K562 (cell line): ENCODE measurements around the gene UGP2. TPM values are rescaled to one million over a fixed set of nuclear protein-coding genes. Genes with fewer than 3 reads are reported as not detected.

Source experiments
- CBX8 ChIP-seq: fragments of 200-600 bp; sonication (generic); IDR thresholded peaks from 2 replicates; pipeline ENCODE4 v1.6.1; 2012; ENCODE audit warnings: borderline replicate concordance, mixed run types, low read depth, mild to moderate bottlenecking, moderate library complexity, mixed read lengths, low read length, control low read depth, inconsistent platforms; ENCODE audit not compliant: poor library complexity, severe bottlenecking; ENCODE audit errors: extremely low read depth
- CHD1 ChIP-seq: fragments of 200-600 bp; sonication (generic); IDR thresholded peaks from one replicate; pipeline ENCODE4 v1.6.1; 2012; ENCODE audit warnings: mild to moderate bottlenecking, moderate library complexity, low read length, inconsistent platforms
- CREBBP ChIP-seq: IDR thresholded peaks from one replicate; pipeline ENCODE4 v1.6.1; 2012; ENCODE audit warnings: low read depth, mild to moderate bottlenecking, control low read depth, inconsistent platforms, low read length
- GABPB2 ChIP-seq: fragments of 250-450 bp; sonication (Bioruptor Pico); conservative IDR thresholded peaks from 2 replicates; pipeline ENCODE4 v1.5.1; 2021; ENCODE audit warnings: mild to moderate bottlenecking
- KDM4B ChIP-seq, 2 experiments: fragments of 450-650 bp in 1 of 2; sonication (generic) in 1 of 2; IDR thresholded peaks; 2 replicates each; pipeline ENCODE4 v1.6.1; 2016 to 2017; ENCODE audit warnings: borderline replicate concordance in 2 of 2, antibody characterized with exemption in 1 of 2, low read depth in 1 of 2, mild to moderate bottlenecking in 1 of 2
- KLF6 ChIP-seq: fragments of 250-450 bp; sonication (Bioruptor Pico); IDR thresholded peaks from 2 replicates; pipeline ENCODE4 v1.4.0; 2020; ENCODE audit warnings: mild to moderate bottlenecking, moderate library complexity, borderline replicate concordance
- PCBP1 ChIP-seq: fragments of 200-400 bp; formaldehyde crosslinking; IDR thresholded peaks from 2 replicates; pipeline ENCODE4 v1.6.1; 2018; ENCODE audit warnings: mild to moderate bottlenecking, low read depth, low read length; ENCODE audit not compliant: poor library complexity, severe bottlenecking
- SRSF3 ChIP-seq: fragments of 200-400 bp; formaldehyde crosslinking; IDR thresholded peaks from 2 replicates; pipeline ENCODE4 v1.6.1; 2016; ENCODE audit warnings: mild to moderate bottlenecking, low read length, moderate library complexity; ENCODE audit not compliant: insufficient read depth
- TEAD4 ChIP-seq, 2 experiments: sonication (generic) in 1 of 2; formaldehyde crosslinking in 1 of 2; IDR thresholded peaks; 2 replicates each; pipeline versions ENCODE4 v1.6.1 to v1.8.0; 2012 to 2022; ENCODE audit warnings: borderline replicate concordance in 1 of 2, inconsistent platforms in 1 of 2, low read length in 1 of 2, mild to moderate bottlenecking in 1 of 2, missing genetic modification reagents in 1 of 2
- ZFP30 ChIP-seq: fragments of 250-450 bp; sonication (Bioruptor Pico); IDR thresholded peaks from 2 replicates; pipeline ENCODE4 v1.8.0; 2022; ENCODE audit warnings: moderate library complexity, mild to moderate bottlenecking, inconsistent platforms, borderline replicate concordance
- ZNF24 ChIP-seq: fragments of 450-650 bp; IDR thresholded peaks from 2 replicates; pipeline ENCODE4 v1.6.1; 2016
- polyA plus RNA-seq, 8 experiments: library from polyadenylated mRNA; depleted of rRNA in 4 of 8; stranded (reverse) in 5 of 8; unstranded in 3 of 8; fragments of >200 nt; fragmentation: Nextera tagmentation in 2 of 8; fragmentation: Illumina TruSeq in 1 of 8; extraction: Ambion mirVana in 2 of 8; extraction: Trizol in 1 of 8; gene quantifications; 2 replicates each; pipeline versions ENCODE4 v1.2.1 to v1.2.3, GENCODE V29; 2011 to 2014; ENCODE audit warnings: inconsistent platforms in 1 of 8, missing spikeins in 1 of 8
- total RNA-seq, 7 experiments: library from RNA; depleted of rRNA in 6 of 7; stranded (reverse); fragments of >200 nt in 6 of 7; fragmentation: Illumina TruSeq in 2 of 7; extraction: Trizol in 2 of 7; gene quantifications; 2 replicates each; pipeline versions ENCODE4 v1.2.1 to v1.2.3, GENCODE V29; 2011 to 2021; ENCODE audit warnings: low replicate concordance in 1 of 7
- TF ChIP-seq, protein P1 (sequence below): fragments of 450-650 bp; IDR thresholded peaks from 2 replicates; pipeline ENCODE4 v1.6.1; 2016; ENCODE audit warnings: mild to moderate bottlenecking, moderate library complexity
- TF ChIP-seq, protein P2 (sequence below): fragments of 200-800 bp; sonication (Bioruptor generic); IDR thresholded peaks from 2 replicates; pipeline ENCODE4 v1.6.1; 2017; ENCODE audit warnings: missing genetic modification characterization, missing compliant biosample characterization

The UGP2 gene
- total and polyA plus RNA-seq, 9 of the 15 experiments (the other 6 are each of a cell fraction or from before 2014, with no cell fraction given) = 25.2 to 69.3 (median 58.9) TPM

DNA sequence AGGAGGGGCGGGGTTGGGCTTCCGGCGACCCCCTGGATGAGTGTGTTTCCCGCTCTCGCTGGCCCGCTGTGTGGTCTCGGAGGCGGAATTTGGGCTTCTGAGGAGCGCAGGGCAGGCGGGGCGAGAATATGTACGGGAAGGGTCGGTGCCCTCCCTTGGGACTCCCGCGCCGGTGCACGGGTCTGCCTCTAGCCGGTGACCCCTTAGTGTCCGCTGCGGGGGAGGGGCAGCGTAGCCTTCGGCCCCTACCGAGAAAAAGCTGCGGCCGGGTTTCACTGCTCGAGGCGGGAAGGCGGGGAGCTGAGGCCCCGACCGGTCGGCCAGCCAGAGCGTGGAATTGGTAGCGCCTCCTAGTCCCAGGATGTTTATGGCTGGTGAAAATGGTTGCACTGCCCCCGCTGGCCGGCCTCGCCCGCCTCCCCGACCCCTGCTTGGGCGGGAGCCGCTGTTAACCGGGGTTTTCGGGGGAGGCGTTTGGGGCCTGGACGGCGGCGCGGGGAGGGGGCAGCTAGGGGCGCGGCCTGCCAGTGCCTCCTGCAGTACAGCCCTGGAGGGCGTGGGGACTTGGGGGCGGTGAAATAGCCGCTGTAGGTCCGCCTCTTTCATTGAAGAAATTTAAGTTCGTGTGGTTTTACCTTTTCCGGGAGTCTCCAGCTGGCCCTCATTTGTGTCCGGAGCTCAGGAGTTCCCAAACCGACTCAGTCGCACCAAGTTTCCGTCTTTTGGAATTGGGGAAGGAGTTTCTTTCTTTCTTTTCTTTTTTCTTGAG lies at the start of gene UGP2 (continued):
- TF ChIP-seq CBX8 (no peak), GABPB2 (no peak), SRSF3 (no peak), CHD1 (peak; percentile 94), TEAD4 (IDR thresholded peaks at IDR 0.05; ENCODE audit: low read length) (no peak), TEAD4 (CRISPR knock-in tag; IDR thresholded peaks at IDR 0.05; ENCODE audit: borderline replicate concordance) (no peak), KDM4B (IDR thresholded peaks at IDR 0.05; ENCODE audit: borderline replicate concordance in 2 of 2, low read depth in 1 of 2) (peak in 1 of 2 experiments; percentile 6; a peak in 1 of 4 replicates), ZNF24 (no peak), ZFP30 (CRISPR knock-in tag) (no peak), PCBP1 (peak; percentile 87), CREBBP (no peak), KLF6 (CRISPR knock-in tag) (0 out of 2 replicates have a peak, but pooled peaks have one; percentile 45)
- TF ChIP-seq, protein P1, sequence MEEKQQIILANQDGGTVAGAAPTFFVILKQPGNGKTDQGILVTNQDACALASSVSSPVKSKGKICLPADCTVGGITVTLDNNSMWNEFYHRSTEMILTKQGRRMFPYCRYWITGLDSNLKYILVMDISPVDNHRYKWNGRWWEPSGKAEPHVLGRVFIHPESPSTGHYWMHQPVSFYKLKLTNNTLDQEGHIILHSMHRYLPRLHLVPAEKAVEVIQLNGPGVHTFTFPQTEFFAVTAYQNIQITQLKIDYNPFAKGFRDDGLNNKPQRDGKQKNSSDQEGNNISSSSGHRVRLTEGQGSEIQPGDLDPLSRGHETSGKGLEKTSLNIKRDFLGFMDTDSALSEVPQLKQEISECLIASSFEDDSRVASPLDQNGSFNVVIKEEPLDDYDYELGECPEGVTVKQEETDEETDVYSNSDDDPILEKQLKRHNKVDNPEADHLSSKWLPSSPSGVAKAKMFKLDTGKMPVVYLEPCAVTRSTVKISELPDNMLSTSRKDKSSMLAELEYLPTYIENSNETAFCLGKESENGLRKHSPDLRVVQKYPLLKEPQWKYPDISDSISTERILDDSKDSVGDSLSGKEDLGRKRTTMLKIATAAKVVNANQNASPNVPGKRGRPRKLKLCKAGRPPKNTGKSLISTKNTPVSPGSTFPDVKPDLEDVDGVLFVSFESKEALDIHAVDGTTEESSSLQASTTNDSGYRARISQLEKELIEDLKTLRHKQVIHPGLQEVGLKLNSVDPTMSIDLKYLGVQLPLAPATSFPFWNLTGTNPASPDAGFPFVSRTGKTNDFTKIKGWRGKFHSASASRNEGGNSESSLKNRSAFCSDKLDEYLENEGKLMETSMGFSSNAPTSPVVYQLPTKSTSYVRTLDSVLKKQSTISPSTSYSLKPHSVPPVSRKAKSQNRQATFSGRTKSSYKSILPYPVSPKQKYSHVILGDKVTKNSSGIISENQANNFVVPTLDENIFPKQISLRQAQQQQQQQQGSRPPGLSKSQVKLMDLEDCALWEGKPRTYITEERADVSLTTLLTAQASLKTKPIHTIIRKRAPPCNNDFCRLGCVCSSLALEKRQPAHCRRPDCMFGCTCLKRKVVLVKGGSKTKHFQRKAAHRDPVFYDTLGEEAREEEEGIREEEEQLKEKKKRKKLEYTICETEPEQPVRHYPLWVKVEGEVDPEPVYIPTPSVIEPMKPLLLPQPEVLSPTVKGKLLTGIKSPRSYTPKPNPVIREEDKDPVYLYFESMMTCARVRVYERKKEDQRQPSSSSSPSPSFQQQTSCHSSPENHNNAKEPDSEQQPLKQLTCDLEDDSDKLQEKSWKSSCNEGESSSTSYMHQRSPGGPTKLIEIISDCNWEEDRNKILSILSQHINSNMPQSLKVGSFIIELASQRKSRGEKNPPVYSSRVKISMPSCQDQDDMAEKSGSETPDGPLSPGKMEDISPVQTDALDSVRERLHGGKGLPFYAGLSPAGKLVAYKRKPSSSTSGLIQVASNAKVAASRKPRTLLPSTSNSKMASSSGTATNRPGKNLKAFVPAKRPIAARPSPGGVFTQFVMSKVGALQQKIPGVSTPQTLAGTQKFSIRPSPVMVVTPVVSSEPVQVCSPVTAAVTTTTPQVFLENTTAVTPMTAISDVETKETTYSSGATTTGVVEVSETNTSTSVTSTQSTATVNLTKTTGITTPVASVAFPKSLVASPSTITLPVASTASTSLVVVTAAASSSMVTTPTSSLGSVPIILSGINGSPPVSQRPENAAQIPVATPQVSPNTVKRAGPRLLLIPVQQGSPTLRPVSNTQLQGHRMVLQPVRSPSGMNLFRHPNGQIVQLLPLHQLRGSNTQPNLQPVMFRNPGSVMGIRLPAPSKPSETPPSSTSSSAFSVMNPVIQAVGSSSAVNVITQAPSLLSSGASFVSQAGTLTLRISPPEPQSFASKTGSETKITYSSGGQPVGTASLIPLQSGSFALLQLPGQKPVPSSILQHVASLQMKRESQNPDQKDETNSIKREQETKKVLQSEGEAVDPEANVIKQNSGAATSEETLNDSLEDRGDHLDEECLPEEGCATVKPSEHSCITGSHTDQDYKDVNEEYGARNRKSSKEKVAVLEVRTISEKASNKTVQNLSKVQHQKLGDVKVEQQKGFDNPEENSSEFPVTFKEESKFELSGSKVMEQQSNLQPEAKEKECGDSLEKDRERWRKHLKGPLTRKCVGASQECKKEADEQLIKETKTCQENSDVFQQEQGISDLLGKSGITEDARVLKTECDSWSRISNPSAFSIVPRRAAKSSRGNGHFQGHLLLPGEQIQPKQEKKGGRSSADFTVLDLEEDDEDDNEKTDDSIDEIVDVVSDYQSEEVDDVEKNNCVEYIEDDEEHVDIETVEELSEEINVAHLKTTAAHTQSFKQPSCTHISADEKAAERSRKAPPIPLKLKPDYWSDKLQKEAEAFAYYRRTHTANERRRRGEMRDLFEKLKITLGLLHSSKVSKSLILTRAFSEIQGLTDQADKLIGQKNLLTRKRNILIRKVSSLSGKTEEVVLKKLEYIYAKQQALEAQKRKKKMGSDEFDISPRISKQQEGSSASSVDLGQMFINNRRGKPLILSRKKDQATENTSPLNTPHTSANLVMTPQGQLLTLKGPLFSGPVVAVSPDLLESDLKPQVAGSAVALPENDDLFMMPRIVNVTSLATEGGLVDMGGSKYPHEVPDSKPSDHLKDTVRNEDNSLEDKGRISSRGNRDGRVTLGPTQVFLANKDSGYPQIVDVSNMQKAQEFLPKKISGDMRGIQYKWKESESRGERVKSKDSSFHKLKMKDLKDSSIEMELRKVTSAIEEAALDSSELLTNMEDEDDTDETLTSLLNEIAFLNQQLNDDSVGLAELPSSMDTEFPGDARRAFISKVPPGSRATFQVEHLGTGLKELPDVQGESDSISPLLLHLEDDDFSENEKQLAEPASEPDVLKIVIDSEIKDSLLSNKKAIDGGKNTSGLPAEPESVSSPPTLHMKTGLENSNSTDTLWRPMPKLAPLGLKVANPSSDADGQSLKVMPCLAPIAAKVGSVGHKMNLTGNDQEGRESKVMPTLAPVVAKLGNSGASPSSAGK = no peak
- TF ChIP-seq, protein P2, sequence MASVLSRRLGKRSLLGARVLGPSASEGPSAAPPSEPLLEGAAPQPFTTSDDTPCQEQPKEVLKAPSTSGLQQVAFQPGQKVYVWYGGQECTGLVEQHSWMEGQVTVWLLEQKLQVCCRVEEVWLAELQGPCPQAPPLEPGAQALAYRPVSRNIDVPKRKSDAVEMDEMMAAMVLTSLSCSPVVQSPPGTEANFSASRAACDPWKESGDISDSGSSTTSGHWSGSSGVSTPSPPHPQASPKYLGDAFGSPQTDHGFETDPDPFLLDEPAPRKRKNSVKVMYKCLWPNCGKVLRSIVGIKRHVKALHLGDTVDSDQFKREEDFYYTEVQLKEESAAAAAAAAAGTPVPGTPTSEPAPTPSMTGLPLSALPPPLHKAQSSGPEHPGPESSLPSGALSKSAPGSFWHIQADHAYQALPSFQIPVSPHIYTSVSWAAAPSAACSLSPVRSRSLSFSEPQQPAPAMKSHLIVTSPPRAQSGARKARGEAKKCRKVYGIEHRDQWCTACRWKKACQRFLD (CRISPR knock-in tag) = peak; percentile 66
